Femur (tissue), 1 donor: ENCODE data around the gene OR10G4.
"Not testable (repeated sequence)": the region's sequence is repeated elsewhere in the genome, so short reads cannot be mapped to it uniquely, and the experiment has no call there.

Source experiments
- DNase-seq: peaks from one replicate; pipeline ENCODE4 v3.0.0-alpha.2; 2017

OR10G4 gene

GRCh38 chr11:124012697-124013096, at the start of gene OR10G4:
OR10G4 (plus strand) TSS chr11:124012997; CDS start chr11:124015575, 2,578 bp downstream.
- no peak for DNase-seq

- DNase-seq: no peak
These were observed 39.0 kb upstream of the OR10G4 start for GRCh38 chr11:123973816-123974215.

- DNase-seq: no peak
These were observed 35.8 kb upstream of the OR10G4 start for GRCh38 chr11:123976770-123977560.

- no peak for DNase-seq
These were observed 35.0 kb upstream of the OR10G4 start, which contains the start of gene OR10S1 for GRCh38 chr11:123977731-123978347. OR10S1 (minus strand) TSS chr11:123977781; CDS start chr11:123977664, 117 bp downstream.

- DNase-seq: no peak
These were observed 33.5 kb upstream of the OR10G4 start for GRCh38 chr11:123979311-123979710.

- DNase-seq: no peak
These were observed 17.7 kb upstream of the OR10G4 start, which contains the start of gene OR10G6 for GRCh38 chr11:123995119-123995518. OR10G6 (minus strand) TSS chr11:123995161; CDS start chr11:123995161, 0 bp downstream.

- DNase-seq: not testable (repeated sequence)
These were observed 3.0 kb downstream of the OR10G4 start for GRCh38 chr11:124015837-124016236.

- no peak for DNase-seq
These were observed 13.7 kb downstream of the OR10G4 start, which contains the start of gene OR10G8 for GRCh38 chr11:124026498-124026897. OR10G8 (plus strand) TSS chr11:124026798; CDS start chr11:124029623, 2,825 bp downstream.

- no peak for DNase-seq
These were observed 23.9 kb downstream of the OR10G4 start for GRCh38 chr11:124036666-124037065.

- no peak for DNase-seq
These were observed 26.8 kb downstream of the OR10G4 start for GRCh38 chr11:124039557-124039956.

- DNase-seq: no peak
These were observed 28.5 kb downstream of the OR10G4 start, which contains the start of gene OR10G7 for GRCh38 chr11:124041254-124041653. OR10G7 (minus strand) TSS chr11:124041325; CDS start chr11:124039001, 2,324 bp downstream.

GRCh38 chr11:124043420-124043819, 30.6 kb downstream of the OR10G4 start:
- DNase-seq: no peak

GRCh38 chr11:124050748-124051147, 38.0 kb downstream of the OR10G4 start:
- DNase-seq: no peak

- no peak for DNase-seq
These were observed 40.2 kb downstream of the OR10G4 start for GRCh38 chr11:124052966-124053365.
